ENCODE data around the gene RPS17.
A peak's percentile ranks its signal among the peaks of the same experiment; 100 is the strongest.

Gene RPS17

GRCh38 chr15:82540055-82540983, at the start of gene RPS17:
Gene RPS17 (minus strand): TSS chr15:82540457. CDS start chr15:82540428, 29 bp downstream.
- H3K27me3 ChIP-seq (ENCODE audit: control insufficient read depth, insufficient read depth, low read length) = no peaks in the 10 kb centered on the region
- H3K9ac ChIP-seq = peak within 1 kb of the TSS; percentile 37
- TF ChIP-seq, protein P1, sequence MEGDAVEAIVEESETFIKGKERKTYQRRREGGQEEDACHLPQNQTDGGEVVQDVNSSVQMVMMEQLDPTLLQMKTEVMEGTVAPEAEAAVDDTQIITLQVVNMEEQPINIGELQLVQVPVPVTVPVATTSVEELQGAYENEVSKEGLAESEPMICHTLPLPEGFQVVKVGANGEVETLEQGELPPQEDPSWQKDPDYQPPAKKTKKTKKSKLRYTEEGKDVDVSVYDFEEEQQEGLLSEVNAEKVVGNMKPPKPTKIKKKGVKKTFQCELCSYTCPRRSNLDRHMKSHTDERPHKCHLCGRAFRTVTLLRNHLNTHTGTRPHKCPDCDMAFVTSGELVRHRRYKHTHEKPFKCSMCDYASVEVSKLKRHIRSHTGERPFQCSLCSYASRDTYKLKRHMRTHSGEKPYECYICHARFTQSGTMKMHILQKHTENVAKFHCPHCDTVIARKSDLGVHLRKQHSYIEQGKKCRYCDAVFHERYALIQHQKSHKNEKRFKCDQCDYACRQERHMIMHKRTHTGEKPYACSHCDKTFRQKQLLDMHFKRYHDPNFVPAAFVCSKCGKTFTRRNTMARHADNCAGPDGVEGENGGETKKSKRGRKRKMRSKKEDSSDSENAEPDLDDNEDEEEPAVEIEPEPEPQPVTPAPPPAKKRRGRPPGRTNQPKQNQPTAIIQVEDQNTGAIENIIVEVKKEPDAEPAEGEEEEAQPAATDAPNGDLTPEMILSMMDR (IDR thresholded peaks at IDR 0.05) = peak; percentile 96
- H3K79me2 ChIP-seq = no peaks in the 10 kb centered on the region
- peak within 1 kb of the TSS; percentile 76 for H3K4me3 ChIP-seq (ENCODE audit: low read depth, low read length)
- no peaks in the 10 kb centered on the region for H3K36me3 ChIP-seq (ENCODE audit: control insufficient read depth, insufficient read depth, low read length)
- H3K4me1 ChIP-seq = no peaks in the 10 kb centered on the region
- H3K27ac ChIP-seq = peak within 1 kb of the TSS; percentile 91
- peak within 1 kb of the TSS; percentile 68 for H3K4me2 ChIP-seq (ENCODE audit: low read length)
- no peaks in the 10 kb centered on the region for H3K9me3 ChIP-seq (ENCODE audit: control insufficient read depth, low read length)
- peak within 1 kb of the TSS; percentile 93 for H2AFZ ChIP-seq

- Histone ChIP-seq H3K27ac (no peak overlapping the region), H3K36me3 (ENCODE audit: control insufficient read depth, insufficient read depth, low read length) (no peaks in the 10 kb centered on the region), H2AFZ (no peak overlapping the region), H3K4me2 (ENCODE audit: low read length) (no peak overlapping the region), H3K79me2 (no peaks in the 10 kb centered on the region), H3K9ac (no peak overlapping the region), H3K9me3 (ENCODE audit: control insufficient read depth, low read length) (no peaks in the 10 kb centered on the region), H3K27me3 (ENCODE audit: control insufficient read depth, insufficient read depth, low read length) (no peaks in the 10 kb centered on the region), H3K4me1 (no peaks in the 10 kb centered on the region), H3K4me3 (ENCODE audit: low read depth, low read length) (no peak overlapping the region)
- TF ChIP-seq, protein P1 (IDR thresholded peaks at IDR 0.05) = no peak
Measured at GRCh38 chr15:82587805-82588204, 47.5 kb upstream of the RPS17 start.

DNA sequence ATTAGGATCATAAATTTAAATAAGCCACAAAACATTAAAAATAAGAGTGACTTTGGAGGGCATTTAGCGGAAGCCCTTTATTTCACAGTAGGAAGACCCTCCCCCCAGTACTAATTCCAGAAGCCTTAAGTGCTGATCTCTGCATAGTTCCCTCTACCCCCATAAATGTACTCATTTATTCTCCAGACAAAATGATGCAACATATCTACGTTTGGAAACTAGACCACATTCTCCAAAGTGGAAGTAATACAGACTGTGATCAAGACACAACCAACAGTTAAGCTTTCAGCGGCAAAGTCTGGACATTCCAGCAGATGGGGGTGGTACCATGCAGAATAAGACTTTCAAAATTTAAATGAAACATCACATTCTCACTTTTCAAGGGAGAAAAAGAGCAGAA, 44.8 kb upstream of the RPS17 start:
- H2AFZ ChIP-seq = no peak overlapping the region
- no peak overlapping the region for H3K27ac ChIP-seq
- TF ChIP-seq, protein P1 (IDR thresholded peaks at IDR 0.05) = no peak
- H3K36me3 ChIP-seq (ENCODE audit: control insufficient read depth, insufficient read depth, low read length) = no peaks in the 10 kb centered on the region
- H3K4me1 ChIP-seq = no peaks in the 10 kb centered on the region
- H3K79me2 ChIP-seq = no peaks in the 10 kb centered on the region
- no peak overlapping the region for H3K4me3 ChIP-seq (ENCODE audit: low read depth, low read length)
- H3K27me3 ChIP-seq (ENCODE audit: control insufficient read depth, insufficient read depth, low read length) = no peaks in the 10 kb centered on the region
- H3K9ac ChIP-seq = no peak overlapping the region
- no peaks in the 10 kb centered on the region for H3K9me3 ChIP-seq (ENCODE audit: control insufficient read depth, low read length)
- no peak overlapping the region for H3K4me2 ChIP-seq (ENCODE audit: low read length)

DNA sequence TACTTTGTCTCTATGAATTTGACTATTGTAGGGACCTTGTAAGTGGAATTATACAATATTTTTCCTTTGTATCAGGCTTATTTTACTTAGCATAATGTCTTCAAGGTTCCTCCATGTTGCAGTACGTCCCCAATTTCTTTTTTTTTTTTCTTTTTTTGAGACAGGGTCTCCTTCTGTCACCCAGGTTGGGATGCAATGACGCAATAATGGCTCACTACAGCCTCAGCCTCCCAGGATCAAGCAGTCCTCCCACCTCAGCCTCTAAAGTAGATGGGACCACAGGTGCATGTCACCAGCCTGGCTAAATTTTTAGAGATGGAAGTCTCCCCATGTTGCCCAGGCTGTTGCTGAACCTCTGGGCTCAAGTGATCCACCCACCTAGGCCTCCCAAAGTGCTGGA, 40.5 kb upstream of the RPS17 start:
- no peak overlapping the region for H2AFZ ChIP-seq
- H3K27me3 ChIP-seq (ENCODE audit: control insufficient read depth, insufficient read depth, low read length) = no peaks in the 10 kb centered on the region
- H3K9ac ChIP-seq = no peak overlapping the region
- no peaks in the 10 kb centered on the region for H3K4me1 ChIP-seq
- H3K4me2 ChIP-seq (ENCODE audit: low read length) = no peak overlapping the region
- no peak overlapping the region for H3K27ac ChIP-seq
- H3K36me3 ChIP-seq (ENCODE audit: control insufficient read depth, insufficient read depth, low read length) = no peaks in the 10 kb centered on the region
- no peak overlapping the region for H3K4me3 ChIP-seq (ENCODE audit: low read depth, low read length)
- H3K79me2 ChIP-seq = no peaks in the 10 kb centered on the region
- TF ChIP-seq, protein P1 (IDR thresholded peaks at IDR 0.05) = no peak
- H3K9me3 ChIP-seq (ENCODE audit: control insufficient read depth, low read length) = no peaks in the 10 kb centered on the region
